Measurements from ENCODE around the gene CBLN1. TPM values are rescaled to one million over a fixed set of nuclear protein-coding genes. Genes with fewer than 3 reads are reported as not detected.

CBLN1 gene
- total RNA-seq, 2 experiments from 2014 or later = not detected

DNA sequence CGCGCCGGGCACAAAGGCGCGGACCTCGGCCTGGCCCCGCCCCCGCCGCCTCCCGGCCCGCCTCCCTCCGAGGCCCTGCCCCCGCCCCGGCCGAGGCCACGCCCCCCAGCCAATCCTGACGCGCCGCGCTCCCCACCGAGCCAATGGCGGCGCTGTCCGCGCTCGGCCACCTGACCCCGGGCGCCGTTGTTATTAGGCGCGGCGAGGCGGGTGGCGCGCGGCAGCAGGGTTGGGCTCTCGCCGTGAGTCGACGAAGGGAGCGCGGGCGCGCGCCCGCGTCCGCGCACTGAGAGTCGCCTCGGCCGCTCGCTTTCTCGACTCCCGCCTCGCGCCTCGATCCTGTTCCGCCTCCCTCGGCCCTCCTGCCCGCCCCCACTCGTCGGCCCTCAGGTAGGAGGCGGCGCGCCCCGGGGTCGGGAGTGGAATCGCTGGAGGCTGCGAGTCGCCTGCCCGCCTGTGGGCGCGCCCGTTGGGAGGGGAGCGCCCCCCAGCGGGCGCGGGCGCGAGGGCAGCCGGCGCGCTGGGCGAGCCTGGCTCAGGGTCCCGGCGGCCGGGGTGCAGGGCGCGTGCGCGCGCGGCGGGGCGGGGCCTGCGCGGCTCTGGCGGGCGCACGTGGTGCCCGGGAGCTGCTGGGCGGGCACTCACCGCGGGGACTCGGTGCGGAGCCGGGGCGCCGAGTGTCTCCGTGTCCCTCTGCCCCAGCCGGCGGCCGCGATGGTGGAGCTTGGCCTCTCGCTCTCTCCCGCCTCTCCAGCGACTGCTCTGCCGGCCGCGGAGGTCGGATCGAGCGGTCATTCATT, 405 bp upstream of the CBLN1 start:
- ChIA-PET POLR2A (no interaction called here), CTCF (no interaction called here)
- Mint-ChIP-seq H3K27ac (no peak overlapping the region), H3K4me1 (ENCODE audit: low read depth) (peaks cover 12% of the 10 kb centered on the region), H3K36me3 (ENCODE audit: low read depth) (no peaks in the 10 kb centered on the region), H3K9me3 (peaks cover 2% of the 10 kb centered on the region), H3K27me3 (peaks cover 60% of the 10 kb centered on the region), H3K4me3 (peak overlapping the region; percentile 38)
- ATAC-seq (peak; percentile 95), DNase-seq (peak; percentile 74)
- TF ChIP-seq, protein P1, sequence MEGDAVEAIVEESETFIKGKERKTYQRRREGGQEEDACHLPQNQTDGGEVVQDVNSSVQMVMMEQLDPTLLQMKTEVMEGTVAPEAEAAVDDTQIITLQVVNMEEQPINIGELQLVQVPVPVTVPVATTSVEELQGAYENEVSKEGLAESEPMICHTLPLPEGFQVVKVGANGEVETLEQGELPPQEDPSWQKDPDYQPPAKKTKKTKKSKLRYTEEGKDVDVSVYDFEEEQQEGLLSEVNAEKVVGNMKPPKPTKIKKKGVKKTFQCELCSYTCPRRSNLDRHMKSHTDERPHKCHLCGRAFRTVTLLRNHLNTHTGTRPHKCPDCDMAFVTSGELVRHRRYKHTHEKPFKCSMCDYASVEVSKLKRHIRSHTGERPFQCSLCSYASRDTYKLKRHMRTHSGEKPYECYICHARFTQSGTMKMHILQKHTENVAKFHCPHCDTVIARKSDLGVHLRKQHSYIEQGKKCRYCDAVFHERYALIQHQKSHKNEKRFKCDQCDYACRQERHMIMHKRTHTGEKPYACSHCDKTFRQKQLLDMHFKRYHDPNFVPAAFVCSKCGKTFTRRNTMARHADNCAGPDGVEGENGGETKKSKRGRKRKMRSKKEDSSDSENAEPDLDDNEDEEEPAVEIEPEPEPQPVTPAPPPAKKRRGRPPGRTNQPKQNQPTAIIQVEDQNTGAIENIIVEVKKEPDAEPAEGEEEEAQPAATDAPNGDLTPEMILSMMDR (IDR thresholded peaks at IDR 0.05) = no peak
- intact Hi-C loops (cut with micrococcal nuclease) = no loop called here

DNA sequence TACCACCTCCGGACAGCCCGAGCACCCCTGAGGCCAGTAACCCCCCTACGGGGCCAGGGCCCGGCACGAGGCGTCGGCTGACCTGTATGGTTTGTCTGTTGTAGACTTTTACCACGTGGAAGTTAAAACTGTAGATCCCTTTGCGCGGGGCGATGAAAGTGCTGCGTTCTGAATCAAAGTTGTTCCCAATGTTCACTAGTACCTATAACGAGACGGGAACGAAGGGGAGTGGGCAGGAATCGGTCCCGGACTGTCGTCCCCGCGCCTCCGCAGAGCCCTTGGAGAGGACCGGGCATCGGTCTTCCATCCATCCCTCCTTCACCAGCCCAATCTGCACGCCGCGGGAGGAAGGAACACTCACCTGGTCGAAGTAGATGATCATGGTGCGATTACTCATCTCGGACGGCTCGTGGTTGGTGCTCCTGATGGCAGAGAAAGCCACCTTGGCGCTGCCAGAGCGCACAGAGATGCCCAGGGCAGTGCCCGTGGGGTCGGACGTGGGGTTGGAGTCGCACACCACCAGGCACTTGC, 732 bp downstream of the CBLN1 start:
- Mint-ChIP-seq H3K4me3 (no peak overlapping the region), H3K27ac (no peak overlapping the region), H3K27me3 (peaks cover 70% of the 10 kb centered on the region), H3K9me3 (peaks cover 2% of the 10 kb centered on the region), H3K4me1 (ENCODE audit: low read depth) (peaks cover 12% of the 10 kb centered on the region), H3K36me3 (ENCODE audit: low read depth) (no peaks in the 10 kb centered on the region)
- intact Hi-C loops (cut with micrococcal nuclease) = no loop called here
- ChIA-PET CTCF (no interaction called here), POLR2A (no interaction called here)
- DNase-seq = no peak
- TF ChIP-seq, protein P1 (IDR thresholded peaks at IDR 0.05) = no peak
- no peak for ATAC-seq

DNA sequence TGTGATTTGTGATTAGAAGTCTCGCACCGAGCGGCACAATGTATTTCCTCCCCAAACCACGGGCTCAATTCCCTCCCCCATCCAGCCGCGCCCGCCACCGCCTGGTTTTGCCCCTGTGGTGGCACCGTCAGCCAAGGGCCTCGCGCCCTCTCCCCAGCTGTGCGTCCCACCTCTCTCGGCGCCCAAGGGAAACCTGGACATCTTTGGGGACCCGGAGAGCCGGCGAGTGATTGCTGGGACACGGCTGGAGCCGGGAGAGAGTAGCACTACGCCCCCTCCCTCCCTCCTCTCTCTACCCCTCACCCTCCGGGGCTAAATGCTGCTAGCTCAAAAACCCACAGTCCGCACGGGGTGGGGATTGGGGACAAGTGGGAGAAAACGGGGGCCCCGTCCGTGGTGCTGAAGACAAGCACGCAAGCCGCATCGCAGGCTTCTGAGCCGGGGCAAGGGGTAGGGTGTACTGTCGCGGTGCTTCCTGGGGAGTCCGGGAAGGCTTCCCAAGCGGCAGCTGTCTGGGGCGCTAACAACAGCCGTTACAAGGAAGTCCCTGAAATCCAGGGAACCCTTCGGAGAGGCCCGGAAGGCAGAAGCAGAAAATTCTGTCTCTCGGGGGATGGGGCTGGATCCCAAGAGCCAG, 1.4 kb downstream of the CBLN1 start:
- Mint-ChIP-seq H3K9me3 (peaks cover 2% of the 10 kb centered on the region), H3K4me3 (no peak overlapping the region), H3K4me1 (ENCODE audit: low read depth) (peaks cover 12% of the 10 kb centered on the region), H3K36me3 (ENCODE audit: low read depth) (no peaks in the 10 kb centered on the region), H3K27ac (no peak overlapping the region), H3K27me3 (peaks cover 76% of the 10 kb centered on the region)
- ChIA-PET POLR2A (no interaction called here), CTCF (no interaction called here)
- intact Hi-C loops (cut with micrococcal nuclease) = no loop called here
- no peak for ATAC-seq
- TF ChIP-seq, protein P1 (IDR thresholded peaks at IDR 0.05) = no peak
- DNase-seq = no peak

DNA sequence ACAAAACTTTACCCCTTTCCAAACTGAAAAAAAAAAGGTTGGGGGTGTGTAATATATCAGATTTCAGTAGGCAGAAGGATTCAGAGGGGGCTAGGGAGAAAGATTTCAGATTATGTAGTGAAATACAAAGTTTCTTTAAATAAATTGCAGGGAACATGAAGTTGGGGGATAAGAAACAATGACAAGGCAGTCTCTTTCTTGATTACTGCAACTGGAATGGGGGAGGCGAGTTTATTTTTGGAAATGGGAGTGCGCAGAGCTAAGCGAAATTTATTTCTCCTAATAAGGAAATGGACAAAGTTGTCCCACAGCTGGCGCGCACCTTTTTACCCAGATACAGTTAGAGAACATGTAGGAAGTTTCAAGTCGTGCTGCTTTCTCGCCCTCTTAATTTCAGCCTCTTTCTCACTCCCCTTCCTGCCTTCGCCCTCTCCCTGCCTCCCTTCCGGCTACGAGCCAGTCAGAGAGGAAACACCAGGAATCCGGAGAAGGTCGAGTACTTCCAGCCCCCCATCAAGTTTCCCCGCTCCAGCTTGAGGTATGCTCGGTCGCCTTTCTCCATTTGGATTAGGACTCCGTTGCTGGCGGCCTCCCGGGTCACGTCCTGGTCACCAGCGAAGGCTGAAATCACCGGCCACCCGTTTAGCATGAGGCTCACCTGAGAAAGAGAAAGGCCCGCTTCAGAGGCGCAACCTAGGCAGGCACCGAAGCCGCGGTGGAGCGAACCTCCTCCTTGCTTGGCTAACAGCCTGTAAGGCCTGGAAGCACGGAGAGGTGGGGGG, 2.5 kb downstream of the CBLN1 start:
- intact Hi-C loops (cut with micrococcal nuclease) = no loop called here
- Mint-ChIP-seq H3K27me3 (peaks cover 76% of the 10 kb centered on the region), H3K9me3 (peaks cover 2% of the 10 kb centered on the region), H3K36me3 (ENCODE audit: low read depth) (no peaks in the 10 kb centered on the region), H3K27ac (no peak overlapping the region), H3K4me3 (no peak overlapping the region), H3K4me1 (ENCODE audit: low read depth) (peaks cover 12% of the 10 kb centered on the region)
- CTCF ChIA-PET = no interaction called here
- TF ChIP-seq, protein P1 (IDR thresholded peaks at IDR 0.05) = no peak
- no peak for ATAC-seq
- DNase-seq = no peak
- POLR2A ChIA-PET = no interaction called here

DNA sequence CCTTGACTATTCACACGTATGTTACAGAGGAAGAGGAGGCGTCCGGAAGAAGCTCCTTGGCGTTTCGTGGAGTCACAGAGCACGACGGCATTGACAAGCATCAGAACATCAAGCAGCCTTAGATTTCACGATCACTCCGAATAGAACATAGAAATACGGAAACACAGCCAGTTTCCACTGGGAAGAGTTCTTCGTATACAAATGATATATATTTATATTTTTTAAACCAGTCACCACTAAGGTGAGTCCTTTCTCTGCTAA, 3.1 kb downstream of the CBLN1 start:
- Mint-ChIP-seq H3K4me1 (ENCODE audit: low read depth) (peaks cover 12% of the 10 kb centered on the region), H3K27ac (no peak overlapping the region), H3K4me3 (no peak overlapping the region), H3K9me3 (peaks cover 2% of the 10 kb centered on the region), H3K27me3 (peaks cover 74% of the 10 kb centered on the region), H3K36me3 (ENCODE audit: low read depth) (no peaks in the 10 kb centered on the region)
- intact Hi-C loops (cut with micrococcal nuclease) = no loop called here
- no peak for DNase-seq
- ATAC-seq = no peak
- POLR2A ChIA-PET = no interaction called here
- TF ChIP-seq, protein P1 (IDR thresholded peaks at IDR 0.05) = no peak
- CTCF ChIA-PET = no interaction called here
